ENCODE results near the gene CARMIL1.
A peak's percentile ranks its signal among the peaks of the same experiment; 100 is the strongest.
"Not testable (repeated sequence)": the region's sequence is repeated elsewhere in the genome, so short reads cannot be mapped to it uniquely, and the experiment has no call there.

The CARMIL1 gene

DNA sequence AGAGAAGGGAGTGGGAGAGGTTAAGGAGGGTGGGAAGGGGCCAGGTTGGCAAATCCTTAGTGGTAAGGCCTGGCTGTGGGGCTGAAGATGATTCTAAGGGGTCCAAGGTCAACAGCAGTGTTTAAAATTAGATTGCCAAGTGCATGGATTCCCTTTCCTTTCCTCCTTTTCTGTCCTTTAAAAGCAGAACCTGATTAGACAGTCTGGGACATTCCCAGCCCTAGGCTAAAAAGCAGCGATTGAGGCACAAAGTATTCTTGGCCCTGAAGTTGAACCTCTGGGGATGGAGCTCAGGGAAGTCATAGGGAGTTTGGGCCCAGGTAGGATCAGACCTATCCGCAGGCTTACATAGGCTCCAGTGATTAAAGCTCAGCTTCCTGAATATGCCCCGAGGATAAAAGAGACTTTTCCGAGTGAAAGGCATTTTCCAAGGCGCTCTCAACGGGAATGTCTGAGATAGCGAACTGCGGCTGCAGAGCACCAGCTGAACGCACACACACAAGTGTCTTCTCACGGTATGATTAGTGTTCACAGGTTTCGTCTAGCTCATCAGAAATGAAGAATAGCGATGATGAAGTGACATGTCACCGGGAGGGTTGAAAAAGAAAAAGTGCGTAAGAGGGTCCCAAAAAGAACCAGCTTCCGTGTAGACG, 787 bp upstream of the CARMIL1 start:
- no peak for DNase-seq

DNA sequence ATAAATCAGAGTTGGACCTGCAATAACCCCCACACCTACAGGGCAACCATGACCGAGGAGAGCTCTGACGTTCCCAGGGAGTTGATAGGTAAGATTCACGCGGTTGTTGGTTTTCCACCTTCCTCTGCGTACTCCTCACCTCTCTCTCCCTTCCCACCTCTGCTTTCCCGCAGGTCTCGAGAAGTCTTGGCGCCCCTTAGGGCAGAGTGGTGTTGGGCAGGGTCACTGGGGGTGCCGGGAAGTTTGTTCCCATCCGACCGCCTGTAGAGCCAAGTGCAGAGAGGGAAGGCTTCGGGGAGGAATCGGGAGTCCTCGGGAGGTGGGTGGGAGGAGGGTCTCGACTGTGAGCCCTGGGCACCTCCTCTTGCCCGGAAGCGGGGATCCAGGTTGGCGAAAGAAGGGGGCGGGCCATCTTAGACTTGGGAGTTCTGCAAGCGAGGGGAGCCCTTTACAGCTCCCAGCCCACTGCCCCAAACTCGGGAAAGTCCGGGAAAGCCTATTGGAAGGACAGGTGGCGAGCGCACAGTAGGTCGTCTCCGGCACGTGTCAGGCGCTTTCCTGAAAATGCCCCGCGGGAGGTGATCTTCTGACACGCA, 672 bp downstream of the CARMIL1 start:
- DNase-seq = no peak

DNA sequence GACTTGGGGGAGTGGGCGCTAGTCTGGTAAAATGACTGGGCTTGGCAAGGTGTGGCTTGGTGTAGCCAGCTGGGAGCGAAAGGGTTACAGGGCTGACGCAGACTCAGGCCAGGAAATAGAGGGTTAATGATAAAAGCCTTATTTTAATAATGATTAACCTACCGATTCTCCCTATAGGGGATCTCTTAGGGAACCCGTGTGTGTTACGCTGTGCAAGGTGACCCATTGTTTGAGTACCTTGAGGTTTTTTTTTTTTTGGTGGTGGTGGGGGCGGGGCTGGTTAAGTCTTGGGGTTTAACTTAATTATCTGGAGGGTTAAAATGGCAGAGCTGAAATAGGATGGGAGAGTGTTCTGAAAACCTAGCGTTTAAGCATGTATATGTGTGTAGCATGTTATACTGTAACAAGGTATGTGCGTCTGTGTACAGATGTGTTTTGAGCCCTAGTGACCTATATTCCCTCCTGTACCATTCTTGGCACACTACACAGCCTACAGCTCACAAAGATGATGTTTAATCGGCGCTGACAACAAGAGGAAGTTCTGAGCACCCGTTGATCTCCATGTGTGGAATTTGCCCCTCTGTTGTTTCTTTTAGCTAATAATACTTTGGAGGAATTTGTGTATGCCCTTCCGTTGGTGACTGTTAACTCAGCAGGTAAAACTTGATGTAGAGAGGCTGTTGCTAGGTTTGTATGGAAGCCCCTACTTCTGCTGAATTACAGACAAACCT, 1.3 kb downstream of the CARMIL1 start:
- peak in 1 of 4 experiments; percentile 10 for DNase-seq

DNA sequence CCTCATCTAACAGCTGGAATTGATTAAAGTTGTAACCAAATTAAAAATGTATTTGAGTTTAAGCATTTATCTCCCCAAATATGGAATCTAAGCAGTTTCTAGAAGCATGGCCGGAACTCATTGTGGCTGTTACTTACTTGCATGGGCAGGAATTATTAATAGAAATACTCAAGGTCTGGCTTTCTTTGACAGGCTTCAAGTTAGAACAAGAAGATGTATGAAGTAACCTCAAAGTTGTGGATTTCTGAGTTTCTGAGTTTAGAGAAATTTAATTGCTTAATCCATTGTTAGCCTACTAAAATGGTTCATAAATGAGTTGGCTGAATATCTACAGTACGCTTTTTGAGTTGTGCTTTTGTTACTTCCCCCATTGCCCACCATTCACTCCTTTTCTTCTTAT, 7.7 kb downstream of the CARMIL1 start:
- DNase-seq = no peak

DNA sequence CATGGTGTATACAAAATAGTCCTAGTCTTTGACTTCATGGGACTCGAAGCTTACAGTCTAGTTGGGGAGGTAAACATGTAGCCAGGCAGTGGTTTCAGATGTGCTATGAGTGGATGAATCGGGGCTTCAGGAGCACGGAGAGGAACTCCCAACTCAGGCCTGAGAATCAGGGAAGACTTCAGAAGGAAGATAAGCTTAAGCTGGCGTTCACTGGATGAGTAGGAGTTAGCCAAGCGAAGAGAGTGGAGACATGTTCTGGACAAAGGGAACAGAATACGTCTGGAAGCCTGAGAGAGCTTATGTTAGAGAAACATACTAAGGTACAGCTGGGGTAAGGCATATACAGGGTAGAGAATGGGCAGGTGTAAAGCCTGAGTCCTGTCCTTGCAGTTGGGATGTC, 8.8 kb downstream of the CARMIL1 start:
- DNase-seq = no peak

DNA sequence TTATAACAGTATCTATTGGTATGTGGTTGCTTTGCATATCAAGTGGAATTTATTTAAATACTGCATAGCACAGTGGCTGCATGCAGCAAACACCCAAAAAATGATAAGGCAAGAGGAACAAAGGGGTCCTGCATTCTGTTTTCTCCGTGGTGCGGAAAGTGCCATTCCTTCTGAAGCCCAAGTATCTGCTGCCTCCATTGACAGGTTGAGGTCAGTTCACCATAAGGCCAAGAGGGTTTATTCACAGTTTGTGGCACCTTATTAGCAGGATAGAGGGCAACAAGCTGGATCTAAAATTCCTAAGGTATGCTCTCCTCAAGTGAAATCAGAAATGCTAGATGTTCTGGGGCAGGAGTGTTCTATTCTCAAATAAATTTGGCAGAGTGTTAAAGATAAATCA, 9.3 kb downstream of the CARMIL1 start:
- DNase-seq = no peak

DNA sequence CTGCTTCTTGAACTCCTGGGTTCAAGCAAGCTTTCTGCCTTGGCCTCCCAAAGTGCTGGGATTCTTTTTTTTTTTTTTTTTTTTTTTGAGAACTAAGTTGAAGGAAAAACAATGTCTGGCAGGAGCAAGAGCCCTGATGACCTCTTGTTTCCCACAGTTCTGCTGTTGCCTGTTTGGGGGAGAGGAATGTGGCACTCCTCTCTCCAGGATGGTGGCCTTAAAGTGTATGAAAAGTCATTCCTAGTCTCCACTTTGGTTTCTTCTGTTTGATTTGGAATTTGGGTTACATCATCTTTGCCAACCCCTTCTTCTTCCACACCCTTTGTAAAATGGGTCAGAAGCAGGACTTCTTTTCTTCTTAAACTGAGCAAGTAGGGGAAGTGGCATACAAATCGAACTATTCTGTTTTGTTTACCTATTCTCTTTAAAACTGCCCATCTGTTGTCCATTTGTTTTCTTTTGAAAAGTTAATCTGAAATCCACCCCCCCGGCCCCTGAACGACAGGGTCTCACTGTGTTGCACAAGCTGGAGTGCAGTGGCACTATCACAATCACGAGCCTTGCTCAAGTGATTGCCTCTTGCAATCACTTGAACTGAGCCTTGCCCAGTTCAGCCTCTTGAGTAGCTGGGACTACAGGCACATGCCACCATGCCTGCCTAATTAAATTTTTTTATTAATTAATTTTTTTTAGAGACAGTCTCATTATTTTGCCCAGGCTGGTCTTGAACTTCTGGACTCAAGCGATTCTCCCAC, 11.3 kb downstream of the CARMIL1 start:
- DNase-seq = no peak

DNA sequence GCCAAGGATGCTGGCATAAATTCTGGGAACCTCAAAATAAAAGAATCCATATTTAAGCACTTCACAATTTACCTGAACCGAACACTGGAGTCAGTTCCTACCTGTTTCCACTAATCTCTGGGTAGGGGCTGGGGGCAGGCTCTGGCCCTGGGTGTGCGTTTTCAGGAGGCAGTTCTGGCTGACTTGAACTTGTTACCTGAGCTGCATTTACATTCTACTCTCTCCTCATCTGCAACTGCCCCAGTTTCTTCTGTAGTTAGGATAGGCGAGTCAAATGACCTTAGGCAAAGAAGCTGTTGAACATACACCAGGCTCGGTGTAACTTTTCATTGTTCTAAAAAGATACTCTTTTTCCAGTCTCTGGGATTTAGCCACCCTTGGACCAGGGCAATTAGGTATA, 13.2 kb downstream of the CARMIL1 start:
- DNase-seq = no peak

DNA sequence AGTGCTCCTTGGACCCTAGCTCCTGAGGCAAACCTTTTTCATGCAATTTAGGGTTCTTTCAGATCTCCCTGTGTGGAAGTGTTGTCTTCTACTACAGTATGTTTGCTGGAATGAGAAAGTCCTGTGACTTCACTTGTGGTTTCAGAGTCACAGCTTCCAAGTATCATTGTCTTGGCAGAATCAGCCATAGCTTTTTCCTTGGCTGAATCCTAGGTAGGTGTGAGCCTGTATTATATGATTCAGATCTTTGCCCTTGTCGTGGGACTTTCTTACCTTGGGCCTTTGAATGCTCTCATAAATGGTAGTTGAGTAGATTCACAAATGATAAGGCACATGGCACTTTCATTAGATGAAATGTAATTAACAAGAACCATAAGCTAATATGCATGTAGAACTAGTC, 16.5 kb downstream of the CARMIL1 start:
- DNase-seq = no peak

DNA sequence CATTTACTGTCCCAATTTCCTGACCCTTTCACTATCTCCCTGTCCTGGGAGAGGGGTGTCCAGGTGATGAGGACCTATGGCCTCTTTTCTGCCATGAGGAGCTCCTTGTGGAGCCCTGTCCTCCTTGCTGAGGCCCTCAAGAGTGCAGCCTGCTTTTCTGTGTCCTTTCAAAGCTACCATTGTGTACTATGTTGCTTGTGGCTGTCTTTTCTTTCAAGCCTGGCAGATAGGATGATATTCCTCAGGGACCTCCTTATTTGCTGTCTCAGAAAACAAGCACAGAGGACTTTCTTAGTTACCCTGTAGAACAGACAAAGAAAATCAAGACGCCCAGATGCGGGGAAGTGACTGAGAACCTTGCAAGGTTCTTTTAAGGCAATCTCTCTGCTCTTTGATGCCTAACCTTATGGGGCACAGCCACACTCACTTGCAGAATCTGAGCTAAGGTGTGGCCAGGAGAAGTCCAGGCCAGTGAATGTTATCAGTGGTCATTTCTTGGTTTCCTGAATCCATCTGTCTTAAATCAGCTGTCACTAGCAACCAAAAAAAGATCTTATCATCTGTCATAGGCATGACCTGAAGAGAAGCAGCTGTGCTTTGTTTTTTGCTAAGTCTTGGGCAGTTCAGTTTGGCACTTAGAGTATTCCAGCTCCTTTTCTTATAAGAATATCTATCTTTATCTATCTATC, 17.2 kb downstream of the CARMIL1 start:
- no peak for DNase-seq

DNA sequence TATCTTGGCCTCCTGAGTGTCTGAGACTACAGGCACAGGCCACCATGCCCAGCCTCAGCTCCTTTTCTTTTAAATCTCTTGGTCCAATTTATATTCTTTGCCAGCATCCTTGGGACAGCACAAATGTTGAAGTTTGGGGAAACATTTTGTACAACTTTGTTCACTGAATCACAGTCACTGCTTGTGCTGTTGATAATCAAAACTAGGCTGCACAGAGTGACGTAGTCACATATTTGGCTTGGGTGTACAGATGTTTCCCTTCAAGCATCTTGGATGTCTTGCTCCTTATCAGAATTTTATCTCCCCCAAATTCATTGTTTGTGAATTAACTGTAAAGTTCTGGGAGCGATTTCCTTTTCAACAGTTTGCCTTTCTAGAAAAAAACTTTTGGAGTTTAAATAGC, 17.9 kb downstream of the CARMIL1 start:
- DNase-seq = no peak

DNA sequence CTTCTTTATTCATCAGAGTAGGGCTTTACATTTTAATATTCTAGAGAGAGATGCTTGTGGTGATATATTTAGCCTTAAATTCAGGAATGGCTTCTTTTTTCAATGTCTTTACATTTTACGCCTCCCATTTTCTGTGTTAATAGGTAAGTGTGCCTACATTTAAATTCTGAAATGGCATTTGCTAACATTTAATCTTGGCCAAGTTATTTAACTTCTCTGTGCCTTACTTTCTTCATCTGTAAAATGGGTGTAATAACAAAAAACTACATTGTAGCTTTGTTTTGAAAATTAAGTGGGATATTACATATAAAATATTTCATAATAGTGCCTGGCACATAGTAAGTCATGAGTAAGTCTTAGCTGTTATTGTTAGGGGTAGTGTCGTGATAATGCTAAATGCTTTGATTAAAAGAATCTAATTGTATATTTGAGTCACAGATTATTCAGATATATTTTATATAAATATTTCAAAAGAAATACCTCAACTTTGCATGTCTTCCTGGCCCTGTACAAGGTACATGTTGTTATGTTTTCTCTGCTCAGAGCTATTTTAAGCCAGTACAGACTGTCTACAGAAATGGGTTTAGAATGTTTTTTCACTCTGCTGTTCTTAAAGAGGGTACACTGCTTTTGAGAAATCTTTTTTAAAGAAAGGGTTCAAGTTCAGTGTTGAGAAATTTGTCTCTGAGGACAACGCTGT, 18.8 kb downstream of the CARMIL1 start:
- DNase-seq = no peak

DNA sequence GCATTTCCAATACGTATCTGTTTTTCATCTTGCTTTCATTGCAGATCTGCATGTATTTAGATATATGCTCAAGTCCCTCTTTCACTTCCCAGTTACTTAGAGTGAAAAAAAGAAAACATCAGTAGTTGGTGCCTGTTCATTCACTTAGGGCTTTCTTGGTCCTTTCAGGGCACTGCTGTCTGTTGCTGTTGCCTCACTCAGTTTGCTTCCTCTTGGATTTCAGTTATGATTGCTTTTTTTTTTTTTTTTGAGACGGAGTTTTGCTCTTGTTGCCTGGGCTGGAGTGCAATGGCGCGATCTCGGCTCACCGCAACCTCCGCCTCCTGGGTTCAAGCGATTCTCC, 19.3 kb downstream of the CARMIL1 start:
- DNase-seq = not testable (repeated sequence)

DNA sequence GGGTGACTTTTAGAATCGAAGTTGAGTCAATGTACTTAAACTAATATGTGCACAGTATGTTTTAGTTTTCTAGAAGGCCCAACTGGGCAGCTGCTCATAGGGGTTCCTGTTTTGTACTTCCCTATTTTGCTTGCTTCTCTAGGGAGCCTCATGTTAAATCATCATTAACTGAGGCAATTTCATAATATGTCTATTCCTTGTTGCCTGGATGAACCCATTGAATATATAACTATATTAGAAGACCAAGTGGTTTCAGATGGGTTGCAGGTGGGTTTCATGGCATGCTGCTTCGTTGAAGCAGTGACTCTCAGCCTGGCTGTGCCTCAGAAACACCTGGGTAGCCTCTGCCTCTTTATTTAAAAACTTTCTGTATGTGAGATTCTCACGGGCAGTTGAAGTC, 22.2 kb downstream of the CARMIL1 start:
- DNase-seq = no peak

DNA sequence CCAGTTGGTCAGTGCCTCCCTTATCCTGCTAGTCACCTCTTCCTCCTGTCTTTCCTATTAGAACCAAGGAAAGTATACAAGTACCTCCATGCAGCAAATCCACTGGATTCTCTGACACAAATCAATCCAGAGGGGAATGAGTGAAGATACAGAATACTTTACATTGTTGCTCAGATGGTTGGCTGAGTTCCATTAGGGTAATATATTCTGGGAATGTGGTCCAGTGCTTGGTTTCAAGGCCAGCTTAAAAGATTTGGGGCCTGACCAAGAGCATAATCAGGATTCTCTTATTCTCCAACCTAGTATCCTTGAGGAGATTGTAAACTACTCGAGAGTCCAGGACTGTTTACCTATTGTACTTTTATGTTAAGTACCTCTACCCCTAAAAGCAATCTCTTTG, 23.0 kb downstream of the CARMIL1 start:
- no peak for DNase-seq

DNA sequence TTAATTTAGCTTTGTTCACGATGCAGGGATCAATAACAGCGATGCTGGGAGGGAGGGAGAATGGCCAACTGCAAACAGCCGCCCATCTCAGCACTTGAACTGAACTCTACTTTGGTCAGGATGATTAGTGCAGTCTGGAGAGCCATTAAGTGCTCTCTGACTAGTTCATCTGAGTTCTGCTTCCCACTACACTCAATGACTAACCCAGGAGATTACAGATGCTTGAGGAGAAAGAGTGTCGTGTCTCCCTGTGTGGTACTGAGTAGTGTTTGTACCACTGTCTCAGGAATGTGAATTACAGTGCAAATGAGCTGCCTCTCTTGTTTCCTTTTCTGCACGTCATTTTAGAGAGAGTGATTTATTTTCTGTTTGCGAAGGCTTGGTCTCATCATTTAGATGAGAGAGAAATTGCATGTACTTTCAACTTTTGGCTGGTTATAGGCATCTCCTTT, 23.5 kb downstream of the CARMIL1 start:
- no peak for DNase-seq

DNA sequence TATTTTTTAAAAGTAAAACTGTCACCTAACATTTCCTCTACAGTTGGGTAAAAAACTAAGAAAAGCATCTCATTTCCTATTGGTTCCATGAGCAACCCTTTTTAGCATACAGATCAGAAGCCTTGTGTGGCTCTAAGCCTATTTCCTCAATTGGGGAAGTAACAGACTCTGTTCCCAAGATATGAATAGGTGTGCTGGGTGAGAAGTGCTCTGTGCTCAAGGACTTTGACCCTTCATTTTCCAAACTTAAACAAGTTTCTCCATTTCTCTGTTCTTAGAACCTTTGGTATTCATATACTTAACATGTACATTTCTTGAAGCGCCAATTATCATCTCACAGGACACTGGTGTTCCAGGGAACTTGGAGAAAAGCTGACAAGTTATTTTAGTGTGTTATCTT, 24.1 kb downstream of the CARMIL1 start:
- no peak for DNase-seq

DNA sequence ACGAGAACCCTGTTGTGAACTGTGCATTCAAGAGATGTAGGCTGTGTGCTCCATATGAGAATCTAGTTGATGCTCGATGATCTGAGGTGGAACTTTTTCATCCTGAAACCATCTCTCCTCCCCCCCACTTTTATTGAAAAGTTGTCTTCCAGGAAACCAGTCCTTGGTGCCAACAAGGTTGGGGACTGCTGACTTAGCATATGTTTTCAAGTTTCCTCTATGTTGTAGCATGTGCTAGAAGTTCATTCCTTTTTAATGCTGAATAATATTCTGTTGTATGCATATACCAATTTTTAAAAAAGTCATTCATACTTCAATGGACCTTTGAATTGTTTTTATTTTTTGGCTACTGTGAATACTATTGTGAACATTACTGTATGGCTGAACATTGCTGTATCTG, 27.2 kb downstream of the CARMIL1 start:
- no peak for DNase-seq

DNA sequence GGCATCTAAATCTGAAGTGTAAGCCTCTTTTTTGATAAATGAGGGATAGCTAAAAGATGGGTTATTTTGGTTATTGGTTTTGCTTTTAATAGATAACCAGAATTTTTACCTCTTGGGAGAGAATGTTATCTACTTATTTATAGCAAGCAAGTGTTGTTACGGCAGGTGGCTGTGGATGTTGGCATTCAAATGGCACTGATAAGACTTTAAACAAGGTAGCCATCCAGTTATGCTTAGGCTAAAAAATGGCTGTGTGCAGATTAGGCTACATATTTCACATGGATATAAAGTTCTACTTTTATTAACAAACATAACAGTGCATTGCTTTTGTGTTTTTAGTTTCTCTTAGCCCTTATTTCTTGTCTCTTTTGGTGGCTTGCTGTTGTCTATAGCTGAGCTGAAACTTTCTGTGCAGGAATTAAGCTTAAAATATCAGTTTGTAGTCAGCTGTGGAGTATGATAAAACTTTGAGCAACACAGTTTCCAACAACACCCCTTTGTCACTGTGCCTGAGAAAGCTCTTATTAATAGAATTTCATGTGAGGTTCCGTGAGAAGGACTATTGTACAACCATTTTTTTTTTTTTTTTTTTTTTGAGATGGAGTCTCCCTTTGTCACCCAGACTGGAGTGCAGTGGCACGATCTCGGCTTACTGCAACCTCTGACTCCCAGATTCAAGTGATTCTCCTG, 28.8 kb downstream of the CARMIL1 start:
- DNase-seq = no peak

DNA sequence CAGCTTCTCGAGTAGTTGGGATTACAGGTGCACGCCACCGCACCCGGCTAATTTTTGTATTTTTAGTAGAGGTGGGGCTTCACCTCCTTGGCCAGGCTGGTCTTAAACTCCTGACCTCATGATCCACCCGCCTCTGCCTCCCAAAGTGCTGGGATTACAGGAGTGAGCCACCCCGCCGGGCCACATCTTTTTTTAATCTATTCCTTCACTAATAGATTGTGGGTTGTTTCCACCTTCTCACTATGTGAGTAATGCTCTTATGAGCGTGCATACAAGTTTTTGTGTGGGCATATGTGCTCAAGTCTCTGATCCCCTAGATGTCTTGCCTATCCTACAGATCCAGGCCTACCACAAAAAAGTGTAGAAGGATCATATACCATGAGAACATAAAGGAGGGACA, 30.7 kb downstream of the CARMIL1 start:
- no peak for DNase-seq

DNA sequence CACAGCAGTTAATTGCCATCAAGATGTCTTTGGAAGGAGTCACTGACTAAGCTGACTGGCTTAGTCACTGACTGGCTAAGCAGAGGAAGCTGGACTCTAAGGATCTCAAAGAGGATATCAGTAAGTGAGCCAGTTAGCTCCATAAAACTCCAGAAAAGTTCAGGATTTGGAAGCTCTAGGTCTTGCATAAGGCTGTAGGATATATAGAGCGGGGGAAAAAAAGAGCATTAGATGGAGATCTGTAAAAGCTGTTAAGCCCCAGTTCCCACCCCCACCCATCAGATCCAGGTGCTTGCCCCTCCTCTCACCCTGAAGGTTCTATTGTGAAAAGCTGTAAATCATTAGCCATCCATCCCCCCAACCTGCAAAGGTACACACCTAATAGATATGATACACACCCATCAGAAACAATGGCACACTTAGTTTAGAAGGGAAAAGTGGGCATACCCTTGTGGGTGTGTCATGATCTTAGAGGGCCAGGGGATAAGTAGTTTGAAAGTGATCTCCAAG, 32.2 kb downstream of the CARMIL1 start:
- no peak for DNase-seq
